ENCODE measurements around the gene CALML3.

GRCh38 chr10:5573968-5574641, 49.3 kb downstream of the CALML3 start:
- TF ChIP-seq CTCF (IDR thresholded peaks at IDR 0.05; ENCODE audit: insufficient read depth, low read depth, low read length) (no peak), EZH2 (IDR thresholded peaks at IDR 0.05; ENCODE audit: insufficient read depth, low read length) (no peak)
